ENCODE results near the gene MAMDC4. TPM values are rescaled to one million over a fixed set of nuclear protein-coding genes. Genes with fewer than 3 reads are reported as not detected.
A peak's percentile ranks its signal among the peaks of the same experiment; 100 is the strongest.

MAMDC4 gene
- total and polyA plus RNA-seq, 2 of the 13 experiments (the other 11 are each of a cell fraction or from before 2014, with no cell fraction given), result 6.0 to 6.8 TPM

DNA sequence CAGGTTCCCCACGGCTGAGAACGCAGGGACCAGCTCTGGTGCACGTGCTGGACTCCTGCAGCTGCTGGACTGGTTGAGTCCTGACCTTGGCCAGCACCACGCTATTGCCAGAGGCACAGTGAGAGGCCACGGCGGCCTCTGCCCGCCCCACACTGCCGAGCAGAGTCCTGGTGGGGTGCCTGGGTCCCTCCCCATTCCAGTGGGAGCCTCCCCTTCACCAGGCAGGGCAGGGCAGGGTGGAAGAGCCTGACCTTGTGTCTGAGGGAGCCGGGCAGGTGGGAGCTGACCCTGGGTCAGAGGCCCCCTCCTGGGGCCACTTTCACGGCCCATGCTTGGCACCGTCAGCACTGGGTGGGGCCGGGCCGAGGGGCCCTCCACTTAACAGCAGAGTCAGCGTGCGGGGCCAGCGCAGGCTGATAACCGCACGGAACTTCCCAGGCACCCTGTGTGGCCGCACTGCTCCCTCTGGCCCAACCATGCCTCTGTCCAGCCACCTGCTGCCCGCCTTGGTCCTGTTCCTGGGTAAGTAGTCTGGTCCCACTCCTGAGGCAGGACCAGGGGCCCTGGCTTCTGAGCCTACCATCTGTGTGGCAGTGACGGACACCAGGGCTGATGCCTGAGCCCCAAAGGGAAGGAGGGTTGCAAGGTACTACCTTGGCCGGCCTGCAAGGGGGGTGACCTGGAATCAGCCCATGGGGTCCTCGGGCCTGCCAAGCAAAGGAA, at the start of gene MAMDC4 (continued):
- TF ChIP-seq SIN3B (IDR thresholded peaks at IDR 0.05; ENCODE audit: low read length) (no peak), STAG1 (CRISPR knock-in tag; IDR thresholded peaks at IDR 0.05) (no peak), ZMAT3 (CRISPR knock-in tag; conservative IDR thresholded peaks at IDR 0.05) (no peak), TCF7L2 (IDR thresholded peaks at IDR 0.05; ENCODE audit: low read depth, low read length) (no peak), SRSF4 (IDR thresholded peaks at IDR 0.05; ENCODE audit: low read depth, low read length, poor library complexity, severe bottlenecking) (no peak), DMAP1 (CRISPR knock-in tag; IDR thresholded peaks at IDR 0.05) (no peak), MED13 (CRISPR knock-in tag; IDR thresholded peaks at IDR 0.05) (no peak), GFI1 (CRISPR knock-in tag; IDR thresholded peaks at IDR 0.05; ENCODE audit: borderline replicate concordance) (no peak), POLR2AphosphoS2 (IDR thresholded peaks at IDR 0.05; ENCODE audit: low read depth, low read length) (no peak), NR2C2 (CRISPR knock-in tag; IDR thresholded peaks at IDR 0.05; ENCODE audit: borderline replicate concordance) (no peak), GABPA (IDR thresholded peaks at IDR 0.05; ENCODE audit: low read depth, low read length) (no peak), GABPA (CRISPR knock-in tag; IDR thresholded peaks at IDR 0.05; ENCODE audit: low read depth) (no peak), PTBP1 (IDR thresholded peaks at IDR 0.05; ENCODE audit: low read depth, low read length, poor library complexity, severe bottlenecking) (no peak), TAF1 (CRISPR knock-in tag; IDR thresholded peaks at IDR 0.05) (no peak), SP2 (CRISPR knock-in tag; IDR thresholded peaks at IDR 0.05) (no peak), SRY (CRISPR knock-in tag; IDR thresholded peaks at IDR 0.05) (no peak), TEAD3 (CRISPR knock-in tag; optimal IDR thresholded peaks at IDR 0.05; ENCODE audit: borderline replicate concordance) (no peak), CHD4 (IDR thresholded peaks at IDR 0.05; ENCODE audit: borderline replicate concordance, low read length) (no peak), ZNF367 (CRISPR knock-in tag; IDR thresholded peaks at IDR 0.05; ENCODE audit: borderline replicate concordance) (no peak), RELA (CRISPR knock-in tag; IDR thresholded peaks at IDR 0.05) (no peak), ZNF17 (CRISPR knock-in tag; IDR thresholded peaks at IDR 0.05) (no peak), ZFP62 (CRISPR knock-in tag; IDR thresholded peaks at IDR 0.05) (no peak), ZNF709 (CRISPR knock-in tag; IDR thresholded peaks at IDR 0.05) (no peak), RFX3 (CRISPR knock-in tag; IDR thresholded peaks at IDR 0.05) (no peak), CBX2 (IDR thresholded peaks at IDR 0.05; ENCODE audit: low read depth, low read length) (no peak), CBX2 (CRISPR knock-in tag; IDR thresholded peaks at IDR 0.05; ENCODE audit: low read depth) (no peak), ZNF775 (CRISPR knock-in tag; IDR thresholded peaks at IDR 0.05; ENCODE audit: borderline replicate concordance) (no peak)
- TF ChIP-seq, protein P1, sequence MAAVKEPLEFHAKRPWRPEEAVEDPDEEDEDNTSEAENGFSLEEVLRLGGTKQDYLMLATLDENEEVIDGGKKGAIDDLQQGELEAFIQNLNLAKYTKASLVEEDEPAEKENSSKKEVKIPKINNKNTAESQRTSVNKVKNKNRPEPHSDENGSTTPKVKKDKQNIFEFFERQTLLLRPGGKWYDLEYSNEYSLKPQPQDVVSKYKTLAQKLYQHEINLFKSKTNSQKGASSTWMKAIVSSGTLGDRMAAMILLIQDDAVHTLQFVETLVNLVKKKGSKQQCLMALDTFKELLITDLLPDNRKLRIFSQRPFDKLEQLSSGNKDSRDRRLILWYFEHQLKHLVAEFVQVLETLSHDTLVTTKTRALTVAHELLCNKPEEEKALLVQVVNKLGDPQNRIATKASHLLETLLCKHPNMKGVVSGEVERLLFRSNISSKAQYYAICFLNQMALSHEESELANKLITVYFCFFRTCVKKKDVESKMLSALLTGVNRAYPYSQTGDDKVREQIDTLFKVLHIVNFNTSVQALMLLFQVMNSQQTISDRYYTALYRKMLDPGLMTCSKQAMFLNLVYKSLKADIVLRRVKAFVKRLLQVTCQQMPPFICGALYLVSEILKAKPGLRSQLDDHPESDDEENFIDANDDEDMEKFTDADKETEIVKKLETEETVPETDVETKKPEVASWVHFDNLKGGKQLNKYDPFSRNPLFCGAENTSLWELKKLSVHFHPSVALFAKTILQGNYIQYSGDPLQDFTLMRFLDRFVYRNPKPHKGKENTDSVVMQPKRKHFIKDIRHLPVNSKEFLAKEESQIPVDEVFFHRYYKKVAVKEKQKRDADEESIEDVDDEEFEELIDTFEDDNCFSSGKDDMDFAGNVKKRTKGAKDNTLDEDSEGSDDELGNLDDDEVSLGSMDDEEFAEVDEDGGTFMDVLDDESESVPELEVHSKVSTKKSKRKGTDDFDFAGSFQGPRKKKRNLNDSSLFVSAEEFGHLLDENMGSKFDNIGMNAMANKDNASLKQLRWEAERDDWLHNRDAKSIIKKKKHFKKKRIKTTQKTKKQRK (IDR thresholded peaks at IDR 0.05; ENCODE audit: low read length), result no peak
- TF ChIP-seq, protein P2, sequence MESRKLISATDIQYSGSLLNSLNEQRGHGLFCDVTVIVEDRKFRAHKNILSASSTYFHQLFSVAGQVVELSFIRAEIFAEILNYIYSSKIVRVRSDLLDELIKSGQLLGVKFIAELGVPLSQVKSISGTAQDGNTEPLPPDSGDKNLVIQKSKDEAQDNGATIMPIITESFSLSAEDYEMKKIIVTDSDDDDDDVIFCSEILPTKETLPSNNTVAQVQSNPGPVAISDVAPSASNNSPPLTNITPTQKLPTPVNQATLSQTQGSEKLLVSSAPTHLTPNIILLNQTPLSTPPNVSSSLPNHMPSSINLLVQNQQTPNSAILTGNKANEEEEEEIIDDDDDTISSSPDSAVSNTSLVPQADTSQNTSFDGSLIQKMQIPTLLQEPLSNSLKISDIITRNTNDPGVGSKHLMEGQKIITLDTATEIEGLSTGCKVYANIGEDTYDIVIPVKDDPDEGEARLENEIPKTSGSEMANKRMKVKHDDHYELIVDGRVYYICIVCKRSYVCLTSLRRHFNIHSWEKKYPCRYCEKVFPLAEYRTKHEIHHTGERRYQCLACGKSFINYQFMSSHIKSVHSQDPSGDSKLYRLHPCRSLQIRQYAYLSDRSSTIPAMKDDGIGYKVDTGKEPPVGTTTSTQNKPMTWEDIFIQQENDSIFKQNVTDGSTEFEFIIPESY (CRISPR knock-in tag; IDR thresholded peaks at IDR 0.05), result peak; percentile 65; the same call in 1 of the 2 replicates
